GM13977 (cell line): Measurements from ENCODE around the gene TOR4A.
"Not testable (repeated sequence)": the region's sequence is repeated elsewhere in the genome, so short reads cannot be mapped to it uniquely, and the experiment has no call there.

Experiments
- DNase-seq: peaks from one replicate; pipeline ENCODE4 v3.0.0; 2012; ENCODE audit warnings: low spot score
- CTCF ChIP-seq: IDR thresholded peaks from 2 replicates; pipeline ENCODE4 v1.5.1; 2012; ENCODE audit warnings: mild to moderate bottlenecking, control low read depth; ENCODE audit not compliant: insufficient read depth; ENCODE audit errors: extremely low read depth, missing control alignments
- in situ Hi-C: fragments of 300-500 bp; cut with MboI; formaldehyde crosslinking; loops from one replicate; pipeline ENCODE4 v1.12.0; 2022; ENCODE audit warnings: low sequenced_read_pairs, low pct_unique_long_range_greater_than_20kb, mixed read lengths, inconsistent platforms; ENCODE audit not compliant: unreplicated experiment

The TOR4A gene

GRCh38 chr9:137321726-137322361, 44.3 kb downstream of the TOR4A start:
- no peak for TF ChIP-seq CTCF
- in situ Hi-C loops, result no loop called here
- no peak for DNase-seq

GRCh38 chr9:137323531-137324331, 46.2 kb downstream of the TOR4A start:
- DNase-seq, result no peak
- in situ Hi-C loops, result no loop called here
- no peak for TF ChIP-seq CTCF

- DNase-seq, result no peak
- in situ Hi-C loops, result no loop called here
- TF ChIP-seq CTCF, result no peak
Observed at GRCh38 chr9:137325124-137325523, 47.6 kb downstream of the TOR4A start.

- in situ Hi-C loops, result no loop called here
- DNase-seq, result no peak
- no peak for TF ChIP-seq CTCF
Observed at GRCh38 chr9:137325799-137326198, 48.3 kb downstream of the TOR4A start.

GRCh38 chr9:137326445-137327065, 49.0 kb downstream of the TOR4A start:
- no peak for TF ChIP-seq CTCF
- DNase-seq, result no peak
- in situ Hi-C loops, result no loop called here

GRCh38 chr9:137327641-137328550, 50.4 kb downstream of the TOR4A start:
- DNase-seq, in situ Hi-C loops: not testable (repeated sequence)

GRCh38 chr9:137329590-137329989, 52.1 kb downstream of the TOR4A start:
- in situ Hi-C loops, DNase-seq: not testable (repeated sequence)
